Liver (tissue), 3 donors: Measurements from ENCODE around the gene SLC35A2.

Source experiments
- ATF3 ChIP-seq: IDR thresholded peaks from 2 replicates; pipeline ENCODE4 v1.6.1; 2016; ENCODE audit warnings: antibody characterized with exemption
- CTCF ChIP-seq: fragments of 150-350 bp; IDR thresholded peaks from 2 replicates; pipeline ENCODE4 v1.5.1; 2017; ENCODE audit warnings: improper control_type of control experiment, low read depth, low read length; ENCODE audit not compliant: missing input control
- GABPA ChIP-seq, 2 donors: IDR thresholded peaks in 1 of 2; conservative IDR thresholded peaks in 1 of 2; 2 replicates each; pipeline ENCODE4 v1.6.1; 2016; ENCODE audit warnings: antibody characterized with exemption in 2 of 2, mild to moderate bottlenecking in 1 of 2, moderate library complexity in 1 of 2
- MAX ChIP-seq: IDR thresholded peaks from 2 replicates; pipeline ENCODE4 v1.6.1; 2016; ENCODE audit warnings: antibody characterized with exemption
- RAD21 ChIP-seq, 2 donors: IDR thresholded peaks; 2 replicates each; pipeline ENCODE4 v1.6.1; 2016; ENCODE audit warnings: antibody characterized with exemption in 2 of 2, mild to moderate bottlenecking in 2 of 2
- REST ChIP-seq: IDR thresholded peaks from 2 replicates; pipeline ENCODE4 v1.6.1; 2016; ENCODE audit warnings: antibody characterized with exemption, mild to moderate bottlenecking
- SP1 ChIP-seq: IDR thresholded peaks from 2 replicates; pipeline ENCODE4 v1.6.1; 2018; ENCODE audit warnings: antibody characterized with exemption, mild to moderate bottlenecking
- TAF1 ChIP-seq: conservative IDR thresholded peaks from 2 replicates; pipeline ENCODE4 v1.6.1; 2016; ENCODE audit warnings: antibody characterized with exemption, mild to moderate bottlenecking
- donor health status: healthy.
- donor health status: healthy.

- TF ChIP-seq RAD21 (IDR thresholded peaks at IDR 0.05) (no peak), CTCF (no peak), GABPA (IDR thresholded peaks at IDR 0.05 in 1 of 2, conservative IDR thresholded peaks at IDR 0.05 in 1 of 2) (no peak), REST (no peak), ATF3 (no peak), TAF1 (no peak), SP1 (no peak), MAX (no peak)
Measured at GRCh38 chrX:48919360-48919841, 8.0 kb upstream of the SLC35A2 start.
